ENCODE results near the gene PRPH2. TPM values are rescaled to one million over a fixed set of nuclear protein-coding genes. Genes with fewer than 3 reads are reported as not detected.

Gene PRPH2
- total and polyA plus RNA-seq, 2 of the 13 experiments (the other 11 are each of a cell fraction or from before 2014, with no cell fraction given) = 0.03 to 0.04 TPM

- TF ChIP-seq CSRNP1 (CRISPR knock-in tag; IDR thresholded peaks at IDR 0.05) (0 out of 2 replicates have a peak, but pooled peaks have one; percentile 9), TERF1 (CRISPR knock-in tag; IDR thresholded peaks at IDR 0.05) (no peak), MAFF (IDR thresholded peaks at IDR 0.05; ENCODE audit: low read depth, low read length) (no peak), ZNF180 (CRISPR knock-in tag; IDR thresholded peaks at IDR 0.05; ENCODE audit: borderline replicate concordance, low read depth) (peak; percentile 19; the same call in 1 of the 2 replicates), HHEX (CRISPR knock-in tag; IDR thresholded peaks at IDR 0.05) (no peak), ZNF205 (CRISPR knock-in tag; IDR thresholded peaks at IDR 0.05) (0 out of 2 replicates have a peak, but pooled peaks have one; percentile 20), ZNF703 (CRISPR knock-in tag; IDR thresholded peaks at IDR 0.05; ENCODE audit: borderline replicate concordance) (peak; percentile 68; the same call in 1 of the 2 replicates), MXD3 (CRISPR knock-in tag; IDR thresholded peaks at IDR 0.05) (peak; percentile 21; the same call in 1 of the 2 replicates), ZNF274 (CRISPR knock-in tag; IDR thresholded peaks at IDR 0.05) (no peak), ATF6 (CRISPR knock-in tag; conservative IDR thresholded peaks at IDR 0.05) (no peak), PLSCR1 (CRISPR knock-in tag; IDR thresholded peaks at IDR 0.05; ENCODE audit: borderline replicate concordance) (no peak), FOXO1 (CRISPR knock-in tag; IDR thresholded peaks at IDR 0.05) (peak; percentile 7; the same call in 1 of the 2 replicates), GATAD1 (CRISPR knock-in tag; IDR thresholded peaks at IDR 0.05) (no peak), ZNF891 (CRISPR knock-in tag; IDR thresholded peaks at IDR 0.05) (no peak; the same call in 1 of the 2 replicates), ZNF263 (CRISPR knock-in tag; IDR thresholded peaks at IDR 0.05) (0 out of 2 replicates have a peak, but pooled peaks have one; percentile 48), DRAP1 (CRISPR knock-in tag; IDR thresholded peaks at IDR 0.05) (peak; percentile 19; the same call in 1 of the 2 replicates), ZNF614 (CRISPR knock-in tag; IDR thresholded peaks at IDR 0.05; ENCODE audit: borderline replicate concordance) (no peak), ZNF563 (CRISPR knock-in tag; IDR thresholded peaks at IDR 0.05) (no peak; the same call in 1 of the 2 replicates), TRAFD1 (CRISPR knock-in tag; IDR thresholded peaks at IDR 0.05; ENCODE audit: borderline replicate concordance) (no peak)
Observed at GRCh38 chr6:42745083-42745639, 22.8 kb upstream of the PRPH2 start (continued).
